ENCODE measurements around the gene MAST2. TPM values are rescaled to one million over a fixed set of nuclear protein-coding genes. Genes with fewer than 3 reads are reported as not detected.

Gene MAST2
- total RNA-seq, 4 donors from 2014 or later, result 8.3 to 24.8 (median 14.5) TPM

GRCh38 chr1:45789601-45790000, 13.8 kb upstream of the MAST2 start:
- intact Hi-C loops (cut with DNase I), result no loop called here

GRCh38 chr1:45792744-45793143, 10.7 kb upstream of the MAST2 start:
- Histone ChIP-seq H3K4me1 (no peaks in the 10 kb centered on the region), H3K27ac (no peak overlapping the region), H3K9me3 (no peaks in the 10 kb centered on the region), H3K4me3 (no peak overlapping the region), H3K36me3 (no peaks in the 10 kb centered on the region), H3K27me3 (peaks cover 0 to 11% (median 0%) of the 10 kb centered on the region in 4 donors)
- no peak for DNase-seq
- TF ChIP-seq, protein P1, sequence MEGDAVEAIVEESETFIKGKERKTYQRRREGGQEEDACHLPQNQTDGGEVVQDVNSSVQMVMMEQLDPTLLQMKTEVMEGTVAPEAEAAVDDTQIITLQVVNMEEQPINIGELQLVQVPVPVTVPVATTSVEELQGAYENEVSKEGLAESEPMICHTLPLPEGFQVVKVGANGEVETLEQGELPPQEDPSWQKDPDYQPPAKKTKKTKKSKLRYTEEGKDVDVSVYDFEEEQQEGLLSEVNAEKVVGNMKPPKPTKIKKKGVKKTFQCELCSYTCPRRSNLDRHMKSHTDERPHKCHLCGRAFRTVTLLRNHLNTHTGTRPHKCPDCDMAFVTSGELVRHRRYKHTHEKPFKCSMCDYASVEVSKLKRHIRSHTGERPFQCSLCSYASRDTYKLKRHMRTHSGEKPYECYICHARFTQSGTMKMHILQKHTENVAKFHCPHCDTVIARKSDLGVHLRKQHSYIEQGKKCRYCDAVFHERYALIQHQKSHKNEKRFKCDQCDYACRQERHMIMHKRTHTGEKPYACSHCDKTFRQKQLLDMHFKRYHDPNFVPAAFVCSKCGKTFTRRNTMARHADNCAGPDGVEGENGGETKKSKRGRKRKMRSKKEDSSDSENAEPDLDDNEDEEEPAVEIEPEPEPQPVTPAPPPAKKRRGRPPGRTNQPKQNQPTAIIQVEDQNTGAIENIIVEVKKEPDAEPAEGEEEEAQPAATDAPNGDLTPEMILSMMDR (IDR thresholded peaks at IDR 0.05), result no peak
- no peak for TF ChIP-seq POLR2A (IDR thresholded peaks at IDR 0.05)
- intact Hi-C loops (cut with DNase I), result no loop called here
- 75 to 92% methylated on average over 4 of the region's 4 CpGs for WGBS, 2 donors

More at GRCh38 chr1:45789601-45790000, 13.8 kb upstream of the MAST2 start:
- Histone ChIP-seq H3K27me3 (peaks cover 0 to 13% (median 0%) of the 10 kb centered on the region in 4 donors), H3K9me3 (no peaks in the 10 kb centered on the region), H3K4me1 (no peaks in the 10 kb centered on the region), H3K27ac (no peak overlapping the region), H3K4me3 (no peak overlapping the region), H3K36me3 (no peaks in the 10 kb centered on the region)
- DNase-seq, result no peak
- TF ChIP-seq, protein P1 (IDR thresholded peaks at IDR 0.05), result no peak
- no peak for TF ChIP-seq POLR2A (IDR thresholded peaks at IDR 0.05)
- 68 to 88% methylated on average over 2 of the region's 2 CpGs for WGBS, 2 donors

DNA sequence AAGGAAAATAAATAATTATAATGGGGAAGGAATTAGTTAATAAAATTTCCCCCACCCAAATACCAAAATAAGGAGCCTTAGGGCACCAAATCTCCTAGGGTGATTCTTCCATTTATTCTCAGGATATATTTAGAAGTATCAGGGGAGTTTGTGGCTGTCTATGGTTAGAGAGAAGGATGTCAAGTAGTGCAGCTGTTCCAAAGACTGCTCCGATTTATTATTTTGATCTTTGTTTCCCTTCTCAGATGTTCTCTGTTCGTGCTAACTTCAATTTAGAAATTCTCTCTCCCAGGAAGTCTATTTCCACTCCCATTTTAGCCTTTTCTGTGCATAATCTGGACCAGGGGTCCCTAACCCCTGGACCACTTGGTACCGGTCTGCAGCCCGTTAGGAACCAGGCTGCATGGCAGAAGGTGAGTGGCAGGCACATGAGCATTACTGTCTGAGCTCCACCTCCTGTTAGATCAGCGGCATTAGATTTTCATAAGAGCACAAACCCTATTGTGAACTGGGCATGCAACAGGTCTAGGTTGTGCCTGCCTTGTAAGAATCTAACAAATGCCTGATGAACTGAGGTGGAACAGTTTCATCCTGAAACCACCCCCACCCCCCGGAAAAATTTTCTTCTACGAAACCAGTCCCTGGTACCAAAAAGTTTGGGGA, 9.3 kb upstream of the MAST2 start:
- TF ChIP-seq, protein P1 (IDR thresholded peaks at IDR 0.05), result no peak
- TF ChIP-seq POLR2A (IDR thresholded peaks at IDR 0.05), result no peak
- Histone ChIP-seq H3K36me3 (no peaks in the 10 kb centered on the region), H3K27ac (no peak overlapping the region), H3K9me3 (no peaks in the 10 kb centered on the region), H3K27me3 (peaks cover 0 to 11% (median 0%) of the 10 kb centered on the region in 4 donors), H3K4me1 (no peaks in the 10 kb centered on the region), H3K4me3 (no peak overlapping the region)
- WGBS, 2 donors, result 49 to 56% methylated on average over 6 of the region's 7 CpGs
- intact Hi-C loops (cut with DNase I), result no loop called here
- DNase-seq, result no peak

- TF ChIP-seq POLR2A (IDR thresholded peaks at IDR 0.05), result no peak
- TF ChIP-seq, protein P1 (IDR thresholded peaks at IDR 0.05), result no peak
Measured at GRCh38 chr1:45796381-45796780, 7.0 kb upstream of the MAST2 start.

DNA sequence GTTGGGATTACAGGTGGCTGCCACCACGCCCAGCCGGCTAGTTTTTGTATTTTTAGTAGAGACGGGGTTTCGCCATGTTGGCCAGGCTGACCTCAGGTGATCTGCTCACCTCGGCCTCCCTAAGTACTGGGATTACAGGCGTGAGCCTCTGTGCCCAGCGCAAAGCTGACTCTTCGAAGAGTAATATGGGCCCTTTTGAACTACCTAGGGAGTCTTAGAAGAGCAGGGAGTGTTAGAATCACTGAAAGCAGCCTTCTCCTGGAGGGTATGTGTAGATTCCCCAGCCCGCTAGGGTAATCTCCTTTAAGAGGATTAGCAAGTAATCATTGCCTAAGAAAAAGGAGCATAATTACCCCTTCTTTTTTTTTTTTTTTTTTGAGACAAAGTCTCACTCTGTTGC, 6.5 kb upstream of the MAST2 start:
- intact Hi-C loops (cut with DNase I), result no loop called here

More at GRCh38 chr1:45796381-45796780, 7.0 kb upstream of the MAST2 start:
- DNase-seq, result no peak
- no peak overlapping the region for H3K4me3 ChIP-seq
- 66 to 83% methylated on average over 2 of the region's 2 CpGs for WGBS, 2 donors
- no peaks in the 10 kb centered on the region for H3K36me3 ChIP-seq
- intact Hi-C loops (cut with DNase I), result no loop called here
- H3K4me1 ChIP-seq, result no peaks in the 10 kb centered on the region
- H3K27me3 ChIP-seq, result peaks cover 0 to 11% (median 0%) of the 10 kb centered on the region in 4 donors
- H3K27ac ChIP-seq, result no peak overlapping the region
- H3K9me3 ChIP-seq, result no peaks in the 10 kb centered on the region

More for the DNA sequence above, 6.5 kb upstream of the MAST2 start:
- DNase-seq, result no peak
- H3K27me3 ChIP-seq, result peaks cover 0 to 11% (median 0%) of the 10 kb centered on the region in 4 donors
- no peak overlapping the region for H3K4me3 ChIP-seq
- TF ChIP-seq, protein P1 (IDR thresholded peaks at IDR 0.05), result no peak
- no peak for TF ChIP-seq POLR2A (IDR thresholded peaks at IDR 0.05)
- H3K9me3 ChIP-seq, result no peaks in the 10 kb centered on the region
- no peaks in the 10 kb centered on the region for H3K36me3 ChIP-seq
- H3K4me1 ChIP-seq, result no peaks in the 10 kb centered on the region
- WGBS, 2 donors, result 91 to 93% methylated on average over 5 to 6 of the region's 9 CpGs
- no peak overlapping the region for H3K27ac ChIP-seq

Measured in esophagus squamous epithelium (tissue), 5 donors.